Neural cell (in vitro differentiated cells): Measurements from ENCODE around the gene CLTCL1. TPM values are rescaled to one million over a fixed set of nuclear protein-coding genes. Genes with fewer than 3 reads are reported as not detected.

Experiments used
- H2AFZ ChIP-seq: fragments of 200-600, 300-800 bp; sonication (generic), shearing (Covaris generic); 2 replicates; pipeline ENCODE4 v1.6.0; 2014; ENCODE audit warnings: low read depth, mild to moderate bottlenecking, antibody characterized with exemption, low read length, moderate library complexity
- H3F3A ChIP-seq: fragments of 200-600 bp; shearing (Covaris generic); 2 replicates; pipeline ENCODE4 v1.6.1; 2016; ENCODE audit warnings: mild to moderate bottlenecking, moderate library complexity, mixed read lengths, antibody characterized with exemption, low read length; ENCODE audit not compliant: insufficient read depth, poor library complexity, severe bottlenecking
- H3K27ac ChIP-seq: fragments of 200-600, 300-800 bp; sonication (generic), shearing (Covaris generic); 2 replicates; pipeline ENCODE4 v1.5.1; 2014; ENCODE audit warnings: mild to moderate bottlenecking, low read length, moderate library complexity
- H3K27me3 ChIP-seq: fragments of 300-800, 200-600 bp; sonication (generic), shearing (Covaris generic); 2 replicates; pipeline ENCODE4 v1.6.0; 2014; ENCODE audit warnings: mild to moderate bottlenecking, low read depth, low read length, moderate library complexity; ENCODE audit not compliant: insufficient read depth
- H3K36me3 ChIP-seq: fragments of 300-800, 200-600 bp; sonication (generic), shearing (Covaris generic); 2 replicates; pipeline ENCODE4 v1.5.1; 2014; ENCODE audit warnings: mild to moderate bottlenecking, antibody characterized with exemption, low read length, moderate library complexity; ENCODE audit not compliant: insufficient read depth
- H3K4me2 ChIP-seq: fragments of 300-800, 200-600 bp; sonication (generic), shearing (Covaris generic); 2 replicates; pipeline ENCODE4 v1.6.0; 2014; ENCODE audit warnings: mild to moderate bottlenecking, low read length
- H3K4me3 ChIP-seq: fragments of 300-800, 200-600 bp; sonication (generic), shearing (Covaris generic); 2 replicates; pipeline ENCODE4 v1.5.1; 2014; ENCODE audit warnings: mild to moderate bottlenecking, low read length, moderate library complexity
- H3K79me2 ChIP-seq: fragments of 200-600 bp; shearing (Covaris generic); replicated peaks from 2 replicates; pipeline ENCODE4 v1.6.0; 2014; ENCODE audit warnings: mild to moderate bottlenecking, low read length, moderate library complexity; ENCODE audit not compliant: insufficient read depth
- H3K9ac ChIP-seq: fragments of 300-800, 200-600 bp; sonication (generic), shearing (Covaris generic); 2 replicates; pipeline ENCODE4 v1.6.1; 2016; ENCODE audit warnings: mild to moderate bottlenecking, low read length, mixed read lengths
- H3K9me2 ChIP-seq: fragments of 200-600 bp; shearing (Covaris generic); 2 replicates; pipeline ENCODE4 v1.6.1; 2016; ENCODE audit warnings: mild to moderate bottlenecking, low read length, mixed read lengths; ENCODE audit not compliant: insufficient read depth
- H3K9me3 ChIP-seq: fragments of 200-600, 300-800 bp; sonication (generic), shearing (Covaris generic); 2 replicates; pipeline ENCODE4 v1.6.1; 2016; ENCODE audit warnings: mild to moderate bottlenecking, mixed run types, low read length, moderate library complexity, mixed read lengths
- H4K20me1 ChIP-seq: fragments of 200-600 bp; shearing (Covaris generic); 2 replicates; pipeline ENCODE4 v1.6.1; 2016; ENCODE audit warnings: mild to moderate bottlenecking, mixed run types; ENCODE audit not compliant: insufficient read depth
- CTCF ChIP-seq: fragments of 450-650 bp; IDR thresholded peaks from 2 replicates; pipeline ENCODE4 v1.5.1; 2014; ENCODE audit warnings: antibody characterized with exemption, mild to moderate bottlenecking, moderate library complexity; ENCODE audit not compliant: poor library complexity, severe bottlenecking
- EP300 ChIP-seq: fragments of 450-650 bp; conservative IDR thresholded peaks from 2 replicates; pipeline ENCODE4 v1.6.1; 2014; ENCODE audit warnings: antibody characterized with exemption, mild to moderate bottlenecking, moderate library complexity; ENCODE audit not compliant: poor library complexity, severe bottlenecking
- EZH2 ChIP-seq: fragments of 200-600, 300-800 bp; shearing (Covaris generic), sonication (generic); IDR thresholded peaks from 2 replicates; pipeline ENCODE4 v1.6.1; 2014; ENCODE audit warnings: antibody characterized with exemption, low read length, borderline replicate concordance, mild to moderate bottlenecking; ENCODE audit not compliant: insufficient read depth, poor library complexity, severe bottlenecking
- MXI1 ChIP-seq: fragments of 450-650 bp; conservative IDR thresholded peaks from 2 replicates; pipeline ENCODE4 v1.6.1; 2014; ENCODE audit warnings: antibody characterized with exemption, mild to moderate bottlenecking; ENCODE audit not compliant: poor library complexity, severe bottlenecking
- POLR2AphosphoS5 ChIP-seq: IDR thresholded peaks from 2 replicates; pipeline ENCODE4 v1.6.1; 2012
- RAD21 ChIP-seq: fragments of 450-650 bp; conservative IDR thresholded peaks from 2 replicates; pipeline ENCODE4 v1.6.1; 2014; ENCODE audit warnings: antibody characterized with exemption, mild to moderate bottlenecking, moderate library complexity
- REST ChIP-seq: IDR thresholded peaks from 2 replicates; pipeline ENCODE4 v1.6.1; 2012; ENCODE audit warnings: borderline replicate concordance
- SMC3 ChIP-seq: fragments of 450-650 bp; conservative IDR thresholded peaks from 2 replicates; pipeline ENCODE4 v1.6.1; 2014; ENCODE audit warnings: antibody characterized with exemption, mild to moderate bottlenecking, moderate library complexity; ENCODE audit not compliant: poor library complexity
- TAF1 ChIP-seq: IDR thresholded peaks from 2 replicates; pipeline ENCODE4 v1.6.1; 2012; ENCODE audit warnings: low read depth
- polyA plus RNA-seq: library from polyadenylated mRNA; depleted of rRNA; stranded (reverse); fragments of >200 nt; gene quantifications from 2 replicates; pipeline ENCODE4 v1.2.3, GENCODE V29; 2014

The CLTCL1 gene
- polyA plus RNA-seq, 1 donor from 2014 or later, result 7.8 TPM

GRCh38 chr22:19244600-19245352 is 46.7 kb downstream of the CLTCL1 start:
- H3F3A ChIP-seq, result no peaks in the 10 kb centered on the region

GRCh38 chr22:19242699-19243098 is 48.8 kb downstream of the CLTCL1 start:
- no peak overlapping the region for H3K27ac ChIP-seq
- no peaks in the 10 kb centered on the region for H3K9me3 ChIP-seq
- no peaks in the 10 kb centered on the region for H3K27me3 ChIP-seq
- no peak overlapping the region for H3K4me3 ChIP-seq
- no peaks in the 10 kb centered on the region for H3F3A ChIP-seq
- no peak overlapping the region for H3K9ac ChIP-seq
- no peaks in the 10 kb centered on the region for H3K79me2 ChIP-seq
- no peaks in the 10 kb centered on the region for H3K9me2 ChIP-seq
- H2AFZ ChIP-seq, result no peak overlapping the region
- no peak for TF ChIP-seq MXI1
- no peak for TF ChIP-seq RAD21
- no peak overlapping the region for H3K4me2 ChIP-seq
- no peaks in the 10 kb centered on the region for H4K20me1 ChIP-seq
- no peaks in the 10 kb centered on the region for H3K36me3 ChIP-seq

More at GRCh38 chr22:19244600-19245352, 46.7 kb downstream of the CLTCL1 start:
- H3K36me3 ChIP-seq, result no peaks in the 10 kb centered on the region
- no peak overlapping the region for H3K4me3 ChIP-seq
- no peaks in the 10 kb centered on the region for H3K9me2 ChIP-seq
- H3K4me2 ChIP-seq, result no peak overlapping the region
- H3K9ac ChIP-seq, result no peak overlapping the region
- H3K27ac ChIP-seq, result no peak overlapping the region
- H3K27me3 ChIP-seq, result no peaks in the 10 kb centered on the region
- H4K20me1 ChIP-seq, result no peaks in the 10 kb centered on the region
- no peaks in the 10 kb centered on the region for H3K9me3 ChIP-seq
- H3K79me2 ChIP-seq, result no peaks in the 10 kb centered on the region
- TF ChIP-seq MXI1 (no peak), POLR2AphosphoS5 (no peak), REST (no peak), EZH2 (no peak), SMC3 (no peak), RAD21 (no peak), CTCF (no peak), EP300 (no peak), TAF1 (no peak)
- H2AFZ ChIP-seq, result no peak overlapping the region
